Activated T-helper 1 cell treated with anti-CD3 and anti-CD28 coated beads, Interleukin-12 subunit alpha, Interleukin-12 subunit beta, Interleukin-2, Interleukin-4 antibody, amounts not matched to agents 30 ng/mL and 10 ng/mL and 1 ng/mL, durations not matched to agents 14 hours and 24 hours and 36 hours (primary cell): Measurements from ENCODE around the gene PLCG2. TPM values are rescaled to one million over a fixed set of nuclear protein-coding genes. Genes with fewer than 3 reads are reported as not detected.

ENCODE experiments used
- DNase-seq: peaks from one replicate; pipeline ENCODE4 v3.0.0; 2021; ENCODE audit warnings: low spot score
- H3K27ac Mint-ChIP-seq: one replicate; pipeline ENCODE4 v1.8.0; 2021; ENCODE audit warnings: mild to moderate bottlenecking, mixed read lengths
- H3K27me3 Mint-ChIP-seq: one replicate; pipeline ENCODE4 v1.8.0; 2022; ENCODE audit warnings: mild to moderate bottlenecking, moderate library complexity, mixed read lengths; ENCODE audit not compliant: insufficient read depth
- H3K36me3 Mint-ChIP-seq: one replicate; pipeline ENCODE4 v1.8.0; 2021; ENCODE audit warnings: low read depth, mixed read lengths
- H3K4me1 Mint-ChIP-seq: one replicate; pipeline ENCODE4 v1.8.0; 2021; ENCODE audit warnings: low read depth, mixed read lengths
- H3K4me3 Mint-ChIP-seq: one replicate; pipeline ENCODE4 v1.8.0; 2021; ENCODE audit warnings: mild to moderate bottlenecking, moderate library complexity, mixed read lengths
- H3K9me3 Mint-ChIP-seq: one replicate; pipeline ENCODE4 v1.8.0; 2021; ENCODE audit warnings: mixed read lengths
- intact Hi-C: fragments of 100-400 bp; cut with micrococcal nuclease; formaldehyde crosslinking; loops from one replicate; pipeline ENCODE4 v1.15.1; 2024
- total RNA-seq: library from RNA; stranded (reverse); gene quantifications from 2 replicates; pipeline ENCODE4 v1.2.3, GENCODE V29; 2022

PLCG2 gene
- total RNA-seq, 1 donor from 2014 or later, result 13.7 TPM

GRCh38 chr16:81888520-81889394 is 109.7 kb downstream of the PLCG2 start:
- Mint-ChIP-seq H3K27me3 (no peaks in the 10 kb centered on the region), H3K36me3 (no peaks in the 10 kb centered on the region)
- no peak for DNase-seq

GRCh38 chr16:81891736-81892364 is 112.8 kb downstream of the PLCG2 start:
- no peak overlapping the region for H3K4me3 Mint-ChIP-seq
- H3K27me3 Mint-ChIP-seq, result no peaks in the 10 kb centered on the region
- no peaks in the 10 kb centered on the region for H3K4me1 Mint-ChIP-seq
- H3K27ac Mint-ChIP-seq, result no peak overlapping the region
- intact Hi-C loops, result no loop called here
- H3K9me3 Mint-ChIP-seq, result no peaks in the 10 kb centered on the region
- no peaks in the 10 kb centered on the region for H3K36me3 Mint-ChIP-seq
- no peak for DNase-seq

More at GRCh38 chr16:81888520-81889394, 109.7 kb downstream of the PLCG2 start:
- Mint-ChIP-seq H3K27ac (no peak overlapping the region), H3K9me3 (no peaks in the 10 kb centered on the region), H3K4me1 (no peaks in the 10 kb centered on the region), H3K4me3 (no peak overlapping the region)
- intact Hi-C loops, result loop anchor here (5.0 kb wide), 1 partner anchor 521 kb away; no protein-coding TSS in a partner anchor

GRCh38 chr16:81894592-81894991 is 115.5 kb downstream of the PLCG2 start:
- Mint-ChIP-seq H3K4me3 (no peak overlapping the region), H3K4me1 (no peaks in the 10 kb centered on the region), H3K27ac (no peak overlapping the region), H3K27me3 (no peaks in the 10 kb centered on the region), H3K9me3 (no peaks in the 10 kb centered on the region), H3K36me3 (no peaks in the 10 kb centered on the region)
- intact Hi-C loops, result no loop called here
- no peak for DNase-seq

- Mint-ChIP-seq H3K36me3 (no peaks in the 10 kb centered on the region), H3K27me3 (no peaks in the 10 kb centered on the region), H3K4me1 (no peaks in the 10 kb centered on the region), H3K27ac (no peak overlapping the region), H3K9me3 (no peaks in the 10 kb centered on the region), H3K4me3 (no peak overlapping the region)
- no peak for DNase-seq
- intact Hi-C loops, result no loop called here
Observed at GRCh38 chr16:81896902-81897301, 117.8 kb downstream of the PLCG2 start.

GRCh38 chr16:81899601-81900000 is 120.5 kb downstream of the PLCG2 start:
- no peak overlapping the region for H3K4me3 Mint-ChIP-seq
- H3K9me3 Mint-ChIP-seq, result peaks cover 10% of the 10 kb centered on the region
- intact Hi-C loops, result no loop called here
- H3K36me3 Mint-ChIP-seq, result peaks cover 2% of the 10 kb centered on the region
- DNase-seq, result no peak
- H3K27me3 Mint-ChIP-seq, result no peaks in the 10 kb centered on the region
- H3K27ac Mint-ChIP-seq, result no peak overlapping the region
- no peaks in the 10 kb centered on the region for H3K4me1 Mint-ChIP-seq

GRCh38 chr16:81900014-81900413 is 120.9 kb downstream of the PLCG2 start:
- no peak for DNase-seq
- Mint-ChIP-seq H3K27ac (no peak overlapping the region), H3K4me3 (no peak overlapping the region), H3K4me1 (no peaks in the 10 kb centered on the region), H3K36me3 (peaks cover 2% of the 10 kb centered on the region), H3K9me3 (peaks cover 10% of the 10 kb centered on the region), H3K27me3 (no peaks in the 10 kb centered on the region)
- intact Hi-C loops, result no loop called here

GRCh38 chr16:81900456-81900855 is 121.4 kb downstream of the PLCG2 start:
- H3K27me3 Mint-ChIP-seq, result no peaks in the 10 kb centered on the region
- no peak for DNase-seq
- H3K4me3 Mint-ChIP-seq, result no peak overlapping the region
- peaks cover 2% of the 10 kb centered on the region for H3K36me3 Mint-ChIP-seq
- H3K9me3 Mint-ChIP-seq, result peaks cover 10% of the 10 kb centered on the region
- intact Hi-C loops, result no loop called here
- no peak overlapping the region for H3K27ac Mint-ChIP-seq
- no peaks in the 10 kb centered on the region for H3K4me1 Mint-ChIP-seq

- peaks cover 2% of the 10 kb centered on the region for H3K36me3 Mint-ChIP-seq
- no peak overlapping the region for H3K27ac Mint-ChIP-seq
- intact Hi-C loops, result no loop called here
- H3K4me1 Mint-ChIP-seq, result no peaks in the 10 kb centered on the region
- no peak overlapping the region for H3K4me3 Mint-ChIP-seq
- H3K27me3 Mint-ChIP-seq, result no peaks in the 10 kb centered on the region
- DNase-seq, result no peak
- peaks cover 10% of the 10 kb centered on the region for H3K9me3 Mint-ChIP-seq
Observed at GRCh38 chr16:81901484-81901883, 122.4 kb downstream of the PLCG2 start.

GRCh38 chr16:81902025-81902424 is 122.9 kb downstream of the PLCG2 start:
- Mint-ChIP-seq H3K9me3 (peaks cover 10% of the 10 kb centered on the region), H3K27me3 (no peaks in the 10 kb centered on the region), H3K36me3 (peaks cover 2% of the 10 kb centered on the region), H3K4me3 (no peak overlapping the region), H3K27ac (no peak overlapping the region), H3K4me1 (no peaks in the 10 kb centered on the region)
- no peak for DNase-seq
- intact Hi-C loops, result no loop called here

GRCh38 chr16:81904320-81904719 is 125.2 kb downstream of the PLCG2 start:
- no peaks in the 10 kb centered on the region for H3K27me3 Mint-ChIP-seq
- no peaks in the 10 kb centered on the region for H3K4me1 Mint-ChIP-seq
- H3K36me3 Mint-ChIP-seq, result peaks cover 2% of the 10 kb centered on the region
- DNase-seq, result no peak
- H3K27ac Mint-ChIP-seq, result no peak overlapping the region
- intact Hi-C loops, result no loop called here
- peaks cover 10% of the 10 kb centered on the region for H3K9me3 Mint-ChIP-seq
- H3K4me3 Mint-ChIP-seq, result no peak overlapping the region

GRCh38 chr16:81905277-81905676 is 126.2 kb downstream of the PLCG2 start:
- Mint-ChIP-seq H3K4me1 (no peaks in the 10 kb centered on the region), H3K27ac (no peak overlapping the region), H3K27me3 (no peaks in the 10 kb centered on the region), H3K9me3 (peaks cover 10% of the 10 kb centered on the region), H3K4me3 (no peak overlapping the region), H3K36me3 (peaks cover 2% of the 10 kb centered on the region)
- intact Hi-C loops, result no loop called here
- DNase-seq, result no peak

GRCh38 chr16:81907681-81908080 is 128.6 kb downstream of the PLCG2 start:
- H3K4me3 Mint-ChIP-seq, result no peak overlapping the region

GRCh38 chr16:81908466-81909262 is 129.6 kb downstream of the PLCG2 start:
- no peak for DNase-seq
- H3K27me3 Mint-ChIP-seq, result no peaks in the 10 kb centered on the region
- H3K4me1 Mint-ChIP-seq, result no peaks in the 10 kb centered on the region
- no peak overlapping the region for H3K27ac Mint-ChIP-seq
- intact Hi-C loops, result no loop called here
- no peaks in the 10 kb centered on the region for H3K9me3 Mint-ChIP-seq
- H3K4me3 Mint-ChIP-seq, result no peak overlapping the region
- no peaks in the 10 kb centered on the region for H3K36me3 Mint-ChIP-seq

More at GRCh38 chr16:81907681-81908080, 128.6 kb downstream of the PLCG2 start:
- no peak for DNase-seq
- H3K27ac Mint-ChIP-seq, result no peak overlapping the region
- peaks cover 6% of the 10 kb centered on the region for H3K9me3 Mint-ChIP-seq
- H3K36me3 Mint-ChIP-seq, result no peaks in the 10 kb centered on the region
- H3K27me3 Mint-ChIP-seq, result no peaks in the 10 kb centered on the region
- no peaks in the 10 kb centered on the region for H3K4me1 Mint-ChIP-seq
- intact Hi-C loops, result no loop called here
